Left cardiac atrium (tissue), 4 donors: ENCODE data around the gene SYF2. TPM values are rescaled to one million over a fixed set of nuclear protein-coding genes. Genes with fewer than 3 reads are reported as not detected.
"Not testable (repeated sequence)": the region's sequence is repeated elsewhere in the genome, so short reads cannot be mapped to it uniquely, and the experiment has no call there.

ENCODE experiments used
- ATAC-seq, 2 donors: fragments of 200-7000 bp; cut with Tn5 transposase; one replicate each; pipeline ENCODE4 v1.9.1; 2020; ENCODE audit warnings: mild to moderate bottlenecking in 2 of 2, moderate library complexity in 2 of 2
- DNase-seq: peaks from one replicate; pipeline ENCODE4 v3.0.0-alpha.2; 2020
- intact Hi-C, 2 donors: fragments of 100-400 bp; cut with DNase I; formaldehyde crosslinking; loops; one replicate each; pipeline versions ENCODE4 v1.14.1 to v1.15.1; 2022 to 2023
- total RNA-seq, 2 donors: library from RNA; stranded (reverse); fragmentation: NEBNext Ultra II Directional; extraction: Animal tissue kit (Norgen Biotek cat#: 25700); gene quantifications; one replicate each; pipeline ENCODE4 v1.2.1, GENCODE V29; 2021
- donor health status: DM: no; HTN: yes; CAD: no.
- donor health status: DM: no; HTN: yes; CAD: no; lungs with severe emphysema.
- donor health status: DM: yes; HTN: yes; CAD: no.
- donor health status: Dilated cardiomyopathy.

The SYF2 gene
- total RNA-seq, 2 donors from 2014 or later, result 31.8 to 37.3 TPM

DNA sequence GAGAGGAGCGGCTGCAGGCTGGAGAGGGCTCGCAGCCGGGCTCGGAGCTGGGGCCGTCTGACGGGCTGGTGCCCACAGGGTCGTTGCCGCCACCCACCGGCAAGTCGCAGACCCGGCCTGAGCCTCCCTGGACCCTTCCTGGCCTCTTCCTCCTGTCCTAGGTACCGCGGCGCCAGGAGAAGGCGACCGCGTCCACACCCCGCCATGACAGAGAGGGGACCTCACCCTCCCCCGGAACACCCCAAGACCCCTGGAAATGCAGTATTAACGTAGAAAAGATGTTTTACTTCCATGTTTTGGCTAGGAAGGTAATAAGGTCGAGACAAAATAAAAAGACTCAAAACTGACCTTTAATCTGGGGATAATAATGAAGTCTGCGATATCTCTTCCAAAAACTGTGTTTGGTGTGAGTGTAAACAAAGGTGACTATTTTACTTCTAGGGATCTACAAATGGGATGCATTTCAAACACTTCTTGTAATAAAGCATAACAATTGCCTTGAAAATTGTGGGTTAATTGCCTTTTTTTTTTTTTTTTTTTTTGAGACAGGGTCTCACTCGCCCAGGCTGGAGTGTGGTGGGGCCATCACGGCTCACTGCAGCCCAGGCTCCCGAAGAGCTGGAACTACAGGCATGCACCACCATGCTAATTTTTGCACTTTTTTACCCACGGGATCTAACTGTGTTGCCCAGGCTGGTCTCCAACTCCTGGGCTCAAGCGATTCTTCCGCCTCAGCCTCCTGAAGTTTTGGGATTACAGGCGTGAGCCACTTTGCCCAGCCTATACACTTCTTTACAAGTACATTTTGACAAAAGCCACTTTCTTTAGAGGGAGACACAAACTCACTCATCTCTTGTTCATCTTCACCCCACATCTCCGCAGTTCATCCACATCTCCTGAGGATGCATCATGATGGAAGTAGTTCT lies 15.8 kb upstream of the SYF2 start:
- ATAC-seq (no peak), DNase-seq (no peak)
- intact Hi-C loops, result no loop called here

DNA sequence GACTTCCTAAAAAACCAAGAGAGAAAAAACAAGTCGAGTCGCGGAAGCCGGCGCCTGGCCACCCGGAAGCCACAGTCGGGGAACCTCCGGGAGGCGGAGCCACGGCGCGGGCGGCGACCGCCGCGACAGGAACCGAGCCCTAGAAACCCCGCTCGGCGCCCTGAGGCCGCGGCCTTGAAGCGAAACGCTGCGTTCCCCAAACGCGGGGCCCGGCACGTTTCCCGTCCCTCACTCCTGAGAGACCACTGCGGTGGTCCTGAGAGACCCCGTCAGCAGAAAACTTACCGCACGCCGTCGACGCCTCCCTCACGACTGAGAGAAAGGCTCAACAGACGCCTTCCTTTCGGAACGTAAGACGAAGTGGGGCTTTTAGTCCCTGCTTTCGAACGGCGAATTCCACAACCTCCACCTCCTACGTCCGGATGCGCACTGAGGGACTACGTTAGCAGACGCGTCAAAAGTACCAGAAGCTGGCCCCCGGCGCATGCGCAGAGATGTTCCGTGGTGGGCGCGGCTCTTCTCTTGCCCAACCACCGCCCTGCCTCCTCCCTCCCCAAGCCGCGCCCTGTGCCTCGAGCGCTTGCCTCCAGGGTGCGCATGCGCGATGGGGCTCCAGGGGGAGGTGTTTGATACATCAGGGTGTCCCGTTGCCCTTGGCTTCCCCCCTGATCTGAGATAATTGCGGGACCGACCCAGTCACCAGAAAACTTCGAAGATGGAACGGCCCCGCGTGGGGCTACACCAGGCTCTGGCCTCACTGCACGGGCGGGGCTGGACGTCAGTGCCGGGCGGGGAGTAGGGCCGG lies 14.9 kb upstream of the SYF2 start, which contains the start of gene RSRP1:
Gene RSRP1, minus strand, starts transcription at position 431 of the 805 bp plus-strand sequence. CDS start 491 bp downstream, outside the sequence.
- intact Hi-C loops, result no loop called here
- peak; percentile 92 to 96 for ATAC-seq

DNA sequence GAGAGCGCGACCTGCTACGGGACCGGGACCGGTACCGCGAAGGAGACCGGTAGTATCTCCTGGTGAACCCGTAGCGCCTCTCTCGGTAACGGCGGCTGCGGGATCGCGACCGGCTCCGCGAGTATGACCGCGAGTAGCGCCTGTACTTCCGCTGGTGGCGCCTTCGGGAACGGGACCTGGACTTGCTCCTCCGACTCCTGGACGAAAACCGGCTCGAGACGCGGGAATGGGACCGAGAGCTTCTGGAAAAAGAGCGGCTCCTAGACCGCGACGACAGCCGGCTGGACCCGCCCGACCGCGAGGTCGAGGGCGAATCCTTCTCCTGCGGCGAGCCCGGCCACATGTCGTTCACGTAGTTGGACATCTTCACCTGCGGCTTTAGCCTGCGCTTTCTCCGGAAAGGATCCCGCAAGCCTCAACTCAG lies 14.3 kb upstream of the SYF2 start:
- no peak for DNase-seq
- intact Hi-C loops, result no loop called here
- ATAC-seq, result peak; percentile 1 to 2

More for the DNA sequence above, 14.9 kb upstream of the SYF2 start, which contains the start of gene RSRP1:
- DNase-seq, result peak; percentile 100

DNA sequence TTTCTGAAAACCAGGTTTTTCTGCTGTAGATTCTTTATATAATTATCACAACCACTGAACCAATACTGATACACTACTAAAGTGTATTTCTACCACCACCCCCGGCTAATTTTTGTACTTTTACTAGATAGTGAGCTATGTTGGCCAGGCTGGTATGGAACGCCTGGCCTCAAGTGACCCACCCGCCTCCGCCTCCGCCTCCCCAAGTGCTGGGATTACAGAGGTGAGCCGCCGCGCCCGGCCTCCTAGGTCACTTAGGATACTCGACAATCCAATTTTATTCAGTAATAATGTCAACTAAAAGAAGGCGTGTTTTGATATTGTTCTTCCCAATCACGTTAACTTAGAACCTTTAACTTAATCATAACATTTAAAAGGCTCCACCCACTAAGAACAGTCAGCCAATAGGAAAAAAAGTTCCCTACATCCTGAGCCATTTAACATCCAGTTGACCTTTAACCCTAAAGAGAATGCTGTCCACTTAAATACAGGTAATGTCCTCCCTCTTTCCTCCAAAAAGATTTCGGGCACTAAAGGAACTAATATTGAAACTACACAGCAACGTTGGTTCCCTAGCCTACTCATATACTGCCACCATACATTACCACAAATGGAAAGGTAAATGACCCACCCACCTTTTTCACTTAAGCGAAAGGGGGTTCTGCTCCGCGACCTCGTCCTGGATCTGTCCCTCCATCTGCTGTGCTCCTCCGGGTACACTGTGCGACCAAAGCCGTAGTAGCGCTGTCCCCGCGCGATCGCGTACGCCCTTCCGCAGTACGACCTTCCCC lies 13.7 kb upstream of the SYF2 start:
- intact Hi-C loops, result no loop called here
- DNase-seq (peak; percentile 35), ATAC-seq (peak; percentile 1 to 2)

DNA sequence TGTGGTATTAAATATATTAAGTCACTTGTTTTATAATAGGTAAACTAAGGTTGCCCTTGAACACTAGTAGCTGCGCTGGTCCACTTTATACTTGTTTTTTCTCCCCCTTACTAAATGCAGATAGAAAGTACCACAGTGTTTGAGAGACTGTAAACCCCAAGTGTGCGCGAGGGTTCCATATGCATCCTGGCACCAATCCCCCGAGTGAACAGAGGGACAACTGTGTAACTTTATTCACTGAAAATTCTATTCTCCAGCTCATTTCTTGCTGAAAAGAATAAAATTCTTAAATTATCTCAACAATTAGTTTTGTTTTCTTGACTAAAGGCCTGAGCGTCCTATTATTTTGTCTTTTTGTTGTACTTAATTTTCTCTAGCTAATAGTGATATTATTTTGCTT lies 13.1 kb upstream of the SYF2 start:
- DNase-seq (no peak), ATAC-seq (no peak)
- intact Hi-C loops, result no loop called here

DNA sequence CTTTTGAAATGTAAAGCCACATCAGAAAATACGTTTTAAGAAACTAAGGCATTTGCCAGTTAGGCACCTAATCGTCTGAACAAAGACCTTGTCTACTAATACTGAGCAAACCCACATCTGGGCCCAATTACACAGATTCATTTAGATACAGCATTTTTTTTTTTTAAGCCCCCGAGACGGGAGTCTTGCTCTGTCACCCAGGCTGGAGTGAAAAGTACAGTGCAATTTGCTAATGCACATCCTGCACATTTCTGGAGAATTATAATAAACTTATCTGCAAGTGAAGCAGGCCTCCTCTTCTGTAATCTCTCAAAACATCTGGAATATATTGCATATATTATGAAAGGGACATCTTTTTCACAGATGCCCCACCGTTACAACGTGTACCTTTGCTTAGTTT lies 11.6 kb upstream of the SYF2 start:
- intact Hi-C loops, result no loop called here
- ATAC-seq (no peak), DNase-seq (no peak)

DNA sequence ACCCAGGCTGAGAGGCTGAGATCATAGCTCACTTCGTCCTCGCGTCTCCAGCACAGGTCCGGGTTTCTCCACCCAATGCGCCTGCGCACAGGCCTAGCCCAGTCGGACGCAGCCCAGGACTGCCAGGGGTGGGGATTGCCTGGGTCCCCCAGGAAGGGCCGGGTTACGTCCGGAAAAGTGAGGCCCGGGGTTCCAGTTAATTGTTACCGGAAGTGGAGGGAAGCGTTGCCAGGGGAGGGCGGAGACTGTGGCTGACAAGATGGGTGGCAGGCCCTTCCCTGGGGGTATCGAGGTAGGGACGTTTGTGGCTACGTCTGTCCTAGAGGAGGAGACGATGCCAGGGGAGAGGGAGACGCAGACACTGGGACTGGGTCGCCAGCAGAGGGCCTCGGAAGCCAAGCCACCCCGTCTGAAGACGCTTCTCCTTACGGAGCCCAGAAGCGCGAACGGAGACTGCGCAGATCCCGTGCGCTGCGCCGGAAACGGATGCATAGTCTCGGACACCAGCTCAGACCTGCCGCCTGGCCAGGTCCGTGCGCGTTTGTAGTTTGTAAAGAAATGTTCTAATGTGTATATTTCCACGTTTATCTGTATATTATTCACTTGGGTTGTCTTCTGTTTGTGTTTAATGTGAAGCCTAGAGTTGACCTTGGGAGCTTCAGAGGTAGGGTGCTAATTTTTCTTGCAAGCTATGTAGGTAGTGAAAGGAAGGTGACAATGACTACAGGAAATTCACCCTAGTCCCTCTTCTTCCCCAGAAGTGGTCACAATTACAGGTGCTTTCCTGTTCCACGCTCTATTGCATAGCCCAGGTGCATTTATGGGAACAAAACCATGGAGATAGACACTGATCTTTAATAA lies 7.6 kb upstream of the SYF2 start:
- DNase-seq (peak; percentile 93), ATAC-seq (peak; percentile 93 to 94)
- intact Hi-C loops, result loop anchor here in 1 of 2 donors (10.0 kb wide), 1 partner anchor 495 kb away; the partner anchor contains the start of gene CLIC4

DNA sequence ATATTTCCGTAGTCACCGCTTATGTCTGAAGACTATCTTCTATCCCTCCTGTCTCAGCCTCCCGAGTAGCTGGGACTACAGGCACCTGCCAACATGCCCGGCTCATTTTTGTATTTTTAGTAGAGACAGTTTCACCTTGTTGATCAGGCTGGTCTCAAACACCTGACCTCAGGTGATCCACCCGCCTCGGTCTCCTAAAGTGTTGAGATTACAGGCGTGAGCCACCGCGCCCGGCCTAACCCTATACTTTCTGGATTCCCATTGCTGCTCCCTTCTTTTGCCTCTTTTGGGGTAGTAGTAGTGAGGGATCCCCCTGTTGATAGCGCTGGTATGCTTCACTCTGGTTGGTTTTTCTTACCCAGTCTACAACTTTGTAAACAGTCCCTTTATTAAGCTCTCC lies 5.7 kb upstream of the SYF2 start:
- no peak for ATAC-seq

DNA sequence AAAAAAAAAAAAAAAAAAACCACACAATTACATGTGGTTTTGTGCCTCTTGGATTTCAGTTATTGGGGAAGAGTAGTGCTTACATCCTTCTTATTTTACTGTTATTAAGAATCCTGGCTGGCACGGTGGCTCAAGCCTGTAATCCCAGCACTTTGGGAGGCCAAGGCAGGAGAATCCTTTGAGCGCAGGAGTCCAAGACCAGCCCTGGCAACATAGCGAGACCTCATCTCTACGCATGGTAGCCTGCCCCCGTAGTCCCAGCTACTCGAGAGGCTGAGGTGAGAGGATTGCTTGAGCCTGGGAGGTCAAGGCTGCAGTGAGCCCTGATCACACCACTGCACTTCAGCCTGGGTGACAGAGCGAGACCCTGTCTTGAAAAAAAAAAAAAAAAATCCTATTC lies 4.0 kb upstream of the SYF2 start:
- DNase-seq, ATAC-seq: not testable (repeated sequence)
- intact Hi-C loops, result loop anchor here in 1 of 2 donors (10.0 kb wide), 1 partner anchor 491 kb away; the partner anchor contains the start of gene CLIC4

More for the DNA sequence above, 5.7 kb upstream of the SYF2 start:
- DNase-seq, result no peak
- intact Hi-C loops, result loop anchor here in 1 of 2 donors (10.0 kb wide), 1 partner anchor 493 kb away; the partner anchor contains the start of gene CLIC4

DNA sequence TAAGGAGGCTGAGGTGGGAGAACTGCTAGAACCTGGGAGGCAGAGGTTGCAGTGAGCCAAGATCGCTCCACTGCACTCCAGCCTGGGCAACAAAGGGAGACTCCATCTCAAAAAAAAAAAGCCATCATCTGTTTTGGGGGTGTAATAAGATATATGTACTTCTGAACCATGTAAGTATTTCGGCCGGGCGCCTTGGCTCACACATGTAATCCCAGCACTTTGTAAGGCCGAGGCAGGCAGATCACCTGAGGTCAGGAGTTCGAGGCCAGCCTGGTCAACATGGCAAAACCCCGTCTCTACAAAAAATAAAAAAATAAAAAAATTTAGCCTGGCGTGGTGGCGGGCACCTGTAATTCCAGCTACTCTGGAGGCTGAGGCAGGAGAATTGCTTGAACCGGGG lies 3.1 kb upstream of the SYF2 start:
- not testable (repeated sequence) for ATAC-seq, DNase-seq
- intact Hi-C loops, result loop anchor here in 1 of 2 donors (10.0 kb wide), 1 partner anchor 491 kb away; the partner anchor contains the start of gene CLIC4

DNA sequence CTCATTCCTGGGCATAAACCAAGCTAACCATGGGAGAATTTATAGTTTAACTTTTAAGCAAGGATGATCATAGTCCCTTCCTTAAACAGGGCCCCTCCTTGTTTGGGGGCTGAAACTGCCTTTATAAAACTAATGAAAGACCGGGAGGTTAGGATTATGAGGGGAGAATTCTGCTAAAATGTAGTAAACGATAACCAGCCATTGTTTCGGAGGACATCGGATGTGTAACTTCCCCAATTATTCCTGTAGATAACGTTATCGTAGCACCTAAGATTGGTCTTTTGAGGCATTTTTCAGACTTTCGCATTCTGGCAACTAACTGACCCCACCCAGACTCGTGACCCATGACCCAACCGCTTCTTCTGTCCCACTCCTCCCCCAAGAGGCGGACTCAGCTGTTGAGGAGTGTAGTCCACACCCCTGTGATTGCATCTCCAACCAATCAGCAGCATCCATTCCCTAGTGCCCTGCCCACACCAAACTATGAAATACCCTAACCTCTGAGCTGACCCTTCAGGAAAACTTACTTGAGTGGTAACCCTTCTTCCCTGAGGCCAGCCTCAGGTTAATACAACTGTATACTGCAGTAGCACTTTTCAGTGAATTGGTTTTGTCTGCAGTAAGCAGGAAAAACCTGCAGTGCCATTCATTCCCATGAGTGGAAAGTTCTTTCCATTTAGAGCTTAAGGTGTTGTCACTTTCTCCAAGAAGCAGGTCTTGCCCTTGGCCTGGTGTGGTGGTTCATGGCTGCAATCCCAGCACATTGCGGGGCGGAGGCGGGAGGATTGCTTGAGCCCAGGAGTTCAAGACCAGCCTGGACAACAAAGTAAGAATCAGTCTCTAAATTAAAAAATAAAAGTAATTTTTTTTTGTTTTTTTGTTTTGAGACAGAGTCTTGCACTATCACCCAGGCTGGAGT lies 823 bp upstream of the SYF2 start:
- intact Hi-C loops, result loop anchor here in 1 of 2 donors (10.0 kb wide), 1 partner anchor 488 kb away; the partner anchor contains the start of gene CLIC4
- peak; percentile 90 for DNase-seq
- peak; percentile 92 to 95 for ATAC-seq

DNA sequence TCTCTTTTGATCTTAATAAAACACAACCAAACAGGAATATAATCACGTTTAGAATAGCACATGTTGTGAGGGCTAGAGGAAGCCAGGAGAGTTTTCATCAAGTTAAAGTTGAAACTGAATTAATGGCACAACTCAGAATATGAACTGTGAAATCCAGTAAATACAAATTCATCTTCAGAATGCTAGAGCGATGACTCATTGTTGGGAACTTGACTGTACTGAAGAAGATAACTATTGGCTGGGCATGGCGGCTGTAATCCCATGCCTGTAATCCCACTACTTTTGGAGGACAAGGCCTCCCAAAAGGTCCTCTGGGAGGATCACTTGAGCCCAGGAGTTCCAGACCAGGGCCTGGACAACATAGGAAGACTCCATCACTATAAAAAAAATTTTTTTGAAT lies 8.8 kb downstream of the SYF2 start:
- ATAC-seq, result peak in 1 of 2 donors; percentile 26
- no peak for DNase-seq
- intact Hi-C loops, result loop anchor here (10.0 kb wide), 1 partner anchor 549 kb away; no protein-coding TSS in a partner anchor

DNA sequence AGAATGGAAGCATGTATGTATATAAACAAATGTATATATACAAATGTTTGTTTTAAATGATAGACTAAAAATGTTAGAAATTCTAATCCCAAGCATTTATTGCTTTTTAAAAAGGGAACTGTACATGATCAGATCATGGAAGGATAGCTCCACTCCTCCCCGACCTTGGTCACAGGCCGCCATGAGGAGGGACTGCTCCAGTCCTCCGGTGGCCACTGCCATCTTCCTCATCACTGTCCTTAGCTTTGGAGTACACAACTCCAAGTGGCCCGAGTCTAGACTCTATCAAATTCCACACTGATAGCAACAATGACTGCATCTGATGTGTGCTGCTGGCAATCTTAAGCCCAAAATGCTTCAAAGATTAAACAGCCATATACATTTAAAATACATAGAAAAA lies 9.7 kb downstream of the SYF2 start:
- ATAC-seq, result no peak
- intact Hi-C loops, result loop anchor here (10.0 kb wide), 1 partner anchor 548 kb away; no protein-coding TSS in a partner anchor
- no peak for DNase-seq

DNA sequence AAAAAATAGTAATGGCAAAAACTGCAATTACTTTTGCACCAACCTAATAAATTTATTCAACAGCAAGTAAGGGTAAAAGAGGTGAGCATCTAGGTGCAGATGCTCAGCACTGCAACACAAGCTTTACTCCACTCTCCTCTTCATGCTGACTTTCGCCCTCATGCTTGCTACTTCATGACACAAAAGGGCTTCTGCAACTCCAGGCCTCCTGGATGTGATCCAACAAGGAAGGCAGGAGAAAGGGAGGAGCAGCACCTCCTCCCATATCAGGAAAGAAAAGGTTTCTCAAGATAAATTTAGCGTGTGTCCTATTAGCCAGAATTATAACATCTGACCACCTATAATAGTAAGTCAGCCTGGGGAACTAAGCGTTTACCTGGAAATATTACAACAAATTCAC lies 11.6 kb downstream of the SYF2 start:
- ATAC-seq (no peak), DNase-seq (no peak)
- intact Hi-C loops, result loop anchor here (10.0 kb wide), 1 partner anchor 546 kb away; no protein-coding TSS in a partner anchor

DNA sequence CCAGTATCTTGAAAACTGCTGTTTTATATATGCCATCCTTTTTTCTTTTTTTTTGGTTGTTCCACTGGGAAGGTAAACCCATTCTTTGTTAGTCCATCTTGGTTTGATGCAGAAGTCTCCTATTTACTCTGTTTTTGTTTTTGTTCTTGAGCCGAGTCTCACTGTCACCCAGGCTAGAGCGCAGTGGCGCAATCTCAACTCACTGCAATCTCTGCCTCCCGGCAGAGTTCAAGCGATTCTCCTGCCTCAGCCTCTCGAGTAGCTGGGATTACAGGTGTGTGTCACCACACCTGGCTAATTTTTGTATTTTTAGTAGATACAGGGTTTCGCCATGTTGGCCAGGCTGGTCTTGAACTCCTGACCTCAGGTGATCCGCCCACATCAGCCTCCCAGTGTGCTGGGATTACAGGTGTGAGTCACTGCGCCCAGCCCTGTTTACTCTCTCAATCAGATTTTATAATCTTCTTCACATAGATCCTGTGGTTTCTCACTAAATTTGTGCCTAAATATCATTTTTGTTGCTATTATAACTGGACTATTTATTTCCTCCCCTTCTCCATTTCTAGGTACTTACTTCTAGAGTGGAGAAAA lies 12.5 kb downstream of the SYF2 start:
- ATAC-seq (no peak), DNase-seq (no peak)
- intact Hi-C loops, result loop anchor here (10.0 kb wide), 1 partner anchor 545 kb away; no protein-coding TSS in a partner anchor
